ENCODE measurements around the gene AMFR.

DNA sequence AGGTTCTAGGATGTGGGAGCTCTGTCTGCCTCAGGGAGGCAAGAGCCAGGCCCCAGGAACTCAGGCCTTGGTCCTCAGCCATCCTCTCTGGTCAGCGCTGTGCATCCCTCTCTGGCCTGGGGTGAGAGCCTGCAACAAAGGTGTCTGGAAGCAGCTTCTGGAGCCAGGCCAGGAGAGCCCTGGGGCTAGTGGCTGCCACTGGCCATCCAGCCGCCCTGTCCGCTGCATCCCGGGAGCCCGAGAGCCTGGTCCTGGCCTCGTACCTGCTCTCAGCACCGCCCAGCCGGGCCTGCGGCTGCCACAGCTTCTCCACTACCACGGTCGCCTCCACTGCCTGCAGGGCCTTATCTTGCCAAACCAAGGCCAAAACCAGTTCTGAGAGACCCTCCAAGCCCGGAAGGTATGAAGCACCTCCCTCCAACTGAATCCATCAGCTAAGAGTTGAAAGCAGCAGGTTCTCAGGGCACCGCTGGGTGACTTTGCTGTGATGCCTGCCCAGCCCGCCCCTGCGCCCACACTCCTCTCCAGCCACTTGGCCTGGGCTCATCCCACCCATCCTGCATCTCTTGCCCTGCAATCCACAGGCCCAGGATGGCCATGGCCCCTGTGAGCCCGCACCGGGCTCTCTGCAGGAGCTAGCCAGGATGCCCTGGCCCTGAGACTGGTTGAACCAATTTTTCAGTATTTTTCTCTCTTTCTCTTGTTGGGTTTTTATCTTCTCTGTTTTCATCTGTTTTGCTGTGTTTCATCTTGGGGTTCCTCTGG lies 85.7 kb downstream of the AMFR start:
- TF ChIP-seq, protein P1, sequence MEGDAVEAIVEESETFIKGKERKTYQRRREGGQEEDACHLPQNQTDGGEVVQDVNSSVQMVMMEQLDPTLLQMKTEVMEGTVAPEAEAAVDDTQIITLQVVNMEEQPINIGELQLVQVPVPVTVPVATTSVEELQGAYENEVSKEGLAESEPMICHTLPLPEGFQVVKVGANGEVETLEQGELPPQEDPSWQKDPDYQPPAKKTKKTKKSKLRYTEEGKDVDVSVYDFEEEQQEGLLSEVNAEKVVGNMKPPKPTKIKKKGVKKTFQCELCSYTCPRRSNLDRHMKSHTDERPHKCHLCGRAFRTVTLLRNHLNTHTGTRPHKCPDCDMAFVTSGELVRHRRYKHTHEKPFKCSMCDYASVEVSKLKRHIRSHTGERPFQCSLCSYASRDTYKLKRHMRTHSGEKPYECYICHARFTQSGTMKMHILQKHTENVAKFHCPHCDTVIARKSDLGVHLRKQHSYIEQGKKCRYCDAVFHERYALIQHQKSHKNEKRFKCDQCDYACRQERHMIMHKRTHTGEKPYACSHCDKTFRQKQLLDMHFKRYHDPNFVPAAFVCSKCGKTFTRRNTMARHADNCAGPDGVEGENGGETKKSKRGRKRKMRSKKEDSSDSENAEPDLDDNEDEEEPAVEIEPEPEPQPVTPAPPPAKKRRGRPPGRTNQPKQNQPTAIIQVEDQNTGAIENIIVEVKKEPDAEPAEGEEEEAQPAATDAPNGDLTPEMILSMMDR (IDR thresholded peaks at IDR 0.05), result no peak
- no peak for TF ChIP-seq POLR2A (IDR thresholded peaks at IDR 0.05)

Measured in uterus (tissue), 2 donors.